ENCODE results near the gene HEMK1. TPM values are rescaled to one million over a fixed set of nuclear protein-coding genes. Genes with fewer than 3 reads are reported as not detected.

Gene HEMK1
- total RNA-seq, 4 donors from 2014 or later: 4.6 to 10.6 (median 6.3) TPM

- no peak overlapping the region for H3K4me3 ChIP-seq
- intact Hi-C loops (cut with DNase I): no loop called here
- H3K27ac ChIP-seq (replicated peaks in 1 of 4): peak overlapping the region in 1 of 4 donors; percentile 10
- TF ChIP-seq EP300 (IDR thresholded peaks at IDR 0.05) (no peak), POLR2A (IDR thresholded peaks at IDR 0.05; ENCODE audit: low read depth) (no peak)
- peaks cover 0 to 45% (median 0%) of the 10 kb centered on the region in 4 donors for H3K27me3 ChIP-seq
- no peak for DNase-seq (ENCODE audit: extremely low spot score)
- no peaks in the 10 kb centered on the region for H3K9me3 ChIP-seq
- WGBS: 85% methylated on average over 9 of the region's 9 CpGs
- peaks cover 0 to 7% (median 0%) of the 10 kb centered on the region in 4 donors for H3K4me1 ChIP-seq
- no peaks in the 10 kb centered on the region for H3K36me3 ChIP-seq
These were observed 37.1 kb upstream of the HEMK1 start for GRCh38 chr3:50532062-50532705.

DNA sequence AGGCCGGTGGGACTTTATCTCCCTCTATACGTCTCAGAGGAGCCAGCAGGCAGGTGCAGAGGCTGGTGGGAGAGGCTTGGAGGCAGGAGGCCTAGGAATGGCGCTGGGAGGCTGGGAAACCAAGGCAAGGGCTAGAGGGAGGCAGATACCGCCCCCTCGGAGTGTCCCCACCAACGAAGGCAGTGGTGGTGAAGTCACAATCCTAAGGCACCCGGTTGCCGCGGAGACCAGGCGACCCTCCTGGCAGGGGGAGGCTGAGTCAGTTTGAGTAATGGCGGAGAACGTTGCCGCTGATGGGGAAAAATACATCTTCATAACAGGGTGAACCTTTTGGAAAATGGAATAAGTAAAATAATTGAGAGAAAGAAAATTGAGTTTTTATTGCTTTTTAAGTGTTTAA is 36.0 kb upstream of the HEMK1 start:
- Histone ChIP-seq H3K9me3 (no peaks in the 10 kb centered on the region), H3K36me3 (no peaks in the 10 kb centered on the region), H3K4me1 (peaks cover 0 to 7% (median 0%) of the 10 kb centered on the region in 4 donors), H3K4me3 (no peak overlapping the region), H3K27ac (replicated peaks in 1 of 4) (no peak overlapping the region), H3K27me3 (peaks cover 0 to 43% (median 0%) of the 10 kb centered on the region in 4 donors)
- TF ChIP-seq, protein P1, sequence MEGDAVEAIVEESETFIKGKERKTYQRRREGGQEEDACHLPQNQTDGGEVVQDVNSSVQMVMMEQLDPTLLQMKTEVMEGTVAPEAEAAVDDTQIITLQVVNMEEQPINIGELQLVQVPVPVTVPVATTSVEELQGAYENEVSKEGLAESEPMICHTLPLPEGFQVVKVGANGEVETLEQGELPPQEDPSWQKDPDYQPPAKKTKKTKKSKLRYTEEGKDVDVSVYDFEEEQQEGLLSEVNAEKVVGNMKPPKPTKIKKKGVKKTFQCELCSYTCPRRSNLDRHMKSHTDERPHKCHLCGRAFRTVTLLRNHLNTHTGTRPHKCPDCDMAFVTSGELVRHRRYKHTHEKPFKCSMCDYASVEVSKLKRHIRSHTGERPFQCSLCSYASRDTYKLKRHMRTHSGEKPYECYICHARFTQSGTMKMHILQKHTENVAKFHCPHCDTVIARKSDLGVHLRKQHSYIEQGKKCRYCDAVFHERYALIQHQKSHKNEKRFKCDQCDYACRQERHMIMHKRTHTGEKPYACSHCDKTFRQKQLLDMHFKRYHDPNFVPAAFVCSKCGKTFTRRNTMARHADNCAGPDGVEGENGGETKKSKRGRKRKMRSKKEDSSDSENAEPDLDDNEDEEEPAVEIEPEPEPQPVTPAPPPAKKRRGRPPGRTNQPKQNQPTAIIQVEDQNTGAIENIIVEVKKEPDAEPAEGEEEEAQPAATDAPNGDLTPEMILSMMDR (IDR thresholded peaks at IDR 0.05): no peak
- no peak for TF ChIP-seq POLR2A (IDR thresholded peaks at IDR 0.05; ENCODE audit: low read depth)
- 67% methylated on average over 13 of the region's 13 CpGs for WGBS
- intact Hi-C loops (cut with DNase I): no loop called here
- no peak for DNase-seq (ENCODE audit: extremely low spot score)

GRCh38 chr3:50533807-50534461 is 35.4 kb upstream of the HEMK1 start:
- intact Hi-C loops (cut with DNase I): no loop called here
- no peak for DNase-seq (ENCODE audit: extremely low spot score)
- Histone ChIP-seq H3K9me3 (no peaks in the 10 kb centered on the region), H3K4me3 (no peak overlapping the region), H3K4me1 (peaks cover 0 to 7% (median 0%) of the 10 kb centered on the region in 4 donors), H3K27ac (replicated peaks in 1 of 4) (no peak overlapping the region), H3K36me3 (no peaks in the 10 kb centered on the region), H3K27me3 (peaks cover 0 to 37% (median 0%) of the 10 kb centered on the region in 4 donors)
- 84% methylated on average over 7 of the region's 9 CpGs for WGBS
- TF ChIP-seq EP300 (IDR thresholded peaks at IDR 0.05): no peak
- TF ChIP-seq POLR2AphosphoS5 (IDR thresholded peaks at IDR 0.05): no peak
- no peak for TF ChIP-seq POLR2A (IDR thresholded peaks at IDR 0.05; ENCODE audit: low read depth)
- TF ChIP-seq, protein P1 (IDR thresholded peaks at IDR 0.05): no peak

- Histone ChIP-seq H3K9me3 (no peaks in the 10 kb centered on the region), H3K36me3 (no peaks in the 10 kb centered on the region), H3K4me1 (peaks cover 0 to 7% (median 0%) of the 10 kb centered on the region in 4 donors), H3K4me3 (no peak overlapping the region), H3K27ac (replicated peaks in 1 of 4) (no peak overlapping the region), H3K27me3 (peaks cover 0 to 32% (median 0%) of the 10 kb centered on the region in 4 donors)
- intact Hi-C loops (cut with DNase I): no loop called here
- no peak for TF ChIP-seq POLR2A (IDR thresholded peaks at IDR 0.05; ENCODE audit: low read depth)
- TF ChIP-seq, protein P1 (IDR thresholded peaks at IDR 0.05): no peak
- 74% methylated on average over 9 of the region's 9 CpGs for WGBS
- no peak for DNase-seq (ENCODE audit: extremely low spot score)
These were observed 34.5 kb upstream of the HEMK1 start for GRCh38 chr3:50534681-50535330.

DNA sequence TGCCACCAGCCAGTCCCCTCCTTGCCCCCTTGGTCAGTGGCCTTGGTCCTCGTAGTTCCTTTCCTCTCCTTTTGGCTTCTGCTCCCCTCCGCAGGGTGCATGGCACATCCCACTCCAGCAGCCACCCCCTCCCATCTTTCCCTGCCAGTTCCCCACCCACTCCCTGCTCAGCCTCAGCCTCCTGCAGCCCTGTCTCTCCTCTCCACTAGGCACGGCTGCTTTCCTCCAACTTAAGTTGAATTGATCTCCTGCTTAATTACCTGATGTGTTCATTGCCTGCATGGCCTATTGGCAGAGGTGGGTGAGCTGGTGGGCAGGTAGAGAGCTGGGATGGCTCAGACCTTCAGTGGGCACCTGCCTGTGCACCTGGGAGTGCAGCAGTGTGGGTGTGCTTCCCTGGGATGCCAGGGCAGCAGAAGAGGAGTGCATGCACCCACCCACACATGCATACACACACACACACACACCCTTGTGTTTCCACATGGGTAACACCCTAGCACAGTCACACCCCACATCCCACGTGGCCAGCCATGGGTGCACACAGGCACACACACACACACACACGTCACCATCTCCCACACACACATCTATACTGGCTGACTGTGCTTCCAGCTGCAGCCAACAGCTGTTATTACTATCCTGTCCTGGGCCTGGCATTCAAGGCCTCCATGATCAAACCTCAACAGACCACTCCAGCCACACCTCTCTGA is 32.7 kb upstream of the HEMK1 start:
- H3K27ac ChIP-seq (replicated peaks in 1 of 4): no peak overlapping the region
- no peaks in the 10 kb centered on the region for H3K36me3 ChIP-seq
- no peak overlapping the region for H3K4me3 ChIP-seq
- TF ChIP-seq EP300 (IDR thresholded peaks at IDR 0.05) (no peak), POLR2A (IDR thresholded peaks at IDR 0.05; ENCODE audit: low read depth) (no peak), POLR2AphosphoS5 (IDR thresholded peaks at IDR 0.05) (no peak)
- TF ChIP-seq, protein P1 (IDR thresholded peaks at IDR 0.05): no peak
- 80% methylated on average over 5 of the region's 5 CpGs for WGBS
- H3K27me3 ChIP-seq: peaks cover 0 to 18% (median 0%) of the 10 kb centered on the region in 4 donors
- H3K9me3 ChIP-seq: no peaks in the 10 kb centered on the region
- intact Hi-C loops (cut with DNase I): no loop called here
- no peak for DNase-seq (ENCODE audit: extremely low spot score)
- no peaks in the 10 kb centered on the region for H3K4me1 ChIP-seq

Measured in esophagus muscularis mucosa (tissue), 4 donors.